ENCODE data around the gene INPP4B.

INPP4B gene

DNA sequence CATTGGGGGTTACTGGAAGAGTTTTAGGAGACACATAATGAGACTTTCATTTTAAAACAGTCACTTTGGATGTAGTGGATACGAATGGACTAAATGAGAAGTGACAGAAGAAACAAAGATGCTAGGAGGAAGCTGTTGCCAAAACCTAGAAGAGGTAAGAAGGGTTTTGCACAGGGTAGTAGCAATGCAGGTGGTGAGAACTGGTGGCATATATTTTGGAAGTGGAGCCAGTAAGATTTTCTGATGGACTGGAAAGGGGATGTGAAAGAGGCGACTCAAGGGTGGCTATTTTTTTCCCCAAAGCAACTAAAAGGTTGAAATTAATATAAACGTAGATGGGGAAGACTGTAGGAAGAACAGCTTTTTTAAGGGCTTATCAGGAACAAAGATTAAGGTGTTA, 747.7 kb downstream of the INPP4B start:
- H3K27ac ChIP-seq: no peak overlapping the region
- TF ChIP-seq ZFX (IDR thresholded peaks at IDR 0.05; ENCODE audit: borderline replicate concordance): no peak
- TF ChIP-seq, protein P1, sequence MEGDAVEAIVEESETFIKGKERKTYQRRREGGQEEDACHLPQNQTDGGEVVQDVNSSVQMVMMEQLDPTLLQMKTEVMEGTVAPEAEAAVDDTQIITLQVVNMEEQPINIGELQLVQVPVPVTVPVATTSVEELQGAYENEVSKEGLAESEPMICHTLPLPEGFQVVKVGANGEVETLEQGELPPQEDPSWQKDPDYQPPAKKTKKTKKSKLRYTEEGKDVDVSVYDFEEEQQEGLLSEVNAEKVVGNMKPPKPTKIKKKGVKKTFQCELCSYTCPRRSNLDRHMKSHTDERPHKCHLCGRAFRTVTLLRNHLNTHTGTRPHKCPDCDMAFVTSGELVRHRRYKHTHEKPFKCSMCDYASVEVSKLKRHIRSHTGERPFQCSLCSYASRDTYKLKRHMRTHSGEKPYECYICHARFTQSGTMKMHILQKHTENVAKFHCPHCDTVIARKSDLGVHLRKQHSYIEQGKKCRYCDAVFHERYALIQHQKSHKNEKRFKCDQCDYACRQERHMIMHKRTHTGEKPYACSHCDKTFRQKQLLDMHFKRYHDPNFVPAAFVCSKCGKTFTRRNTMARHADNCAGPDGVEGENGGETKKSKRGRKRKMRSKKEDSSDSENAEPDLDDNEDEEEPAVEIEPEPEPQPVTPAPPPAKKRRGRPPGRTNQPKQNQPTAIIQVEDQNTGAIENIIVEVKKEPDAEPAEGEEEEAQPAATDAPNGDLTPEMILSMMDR (IDR thresholded peaks at IDR 0.05): no peak

DNA sequence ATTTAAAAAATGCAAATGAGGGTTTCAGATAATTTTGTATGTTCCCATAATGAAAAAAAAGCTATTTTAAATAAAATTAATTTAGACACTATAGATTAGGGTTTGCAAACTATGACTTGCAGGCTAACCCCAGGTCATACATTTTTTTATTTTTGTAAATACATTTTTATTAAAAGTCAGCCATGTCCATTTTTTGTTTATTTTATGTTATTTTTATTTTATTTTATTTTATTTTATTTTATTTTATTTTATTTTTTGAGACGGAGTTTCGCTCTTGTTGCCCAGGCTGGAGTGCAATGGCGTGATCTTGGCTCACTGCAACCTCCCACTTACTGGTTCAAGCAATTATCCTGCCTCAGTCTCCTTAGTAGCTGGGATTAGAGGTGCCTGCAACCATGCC, 749.1 kb downstream of the INPP4B start:
- no peak for TF ChIP-seq ZFX (IDR thresholded peaks at IDR 0.05; ENCODE audit: borderline replicate concordance)
- TF ChIP-seq, protein P1 (IDR thresholded peaks at IDR 0.05): no peak
- no peak overlapping the region for H3K27ac ChIP-seq

DNA sequence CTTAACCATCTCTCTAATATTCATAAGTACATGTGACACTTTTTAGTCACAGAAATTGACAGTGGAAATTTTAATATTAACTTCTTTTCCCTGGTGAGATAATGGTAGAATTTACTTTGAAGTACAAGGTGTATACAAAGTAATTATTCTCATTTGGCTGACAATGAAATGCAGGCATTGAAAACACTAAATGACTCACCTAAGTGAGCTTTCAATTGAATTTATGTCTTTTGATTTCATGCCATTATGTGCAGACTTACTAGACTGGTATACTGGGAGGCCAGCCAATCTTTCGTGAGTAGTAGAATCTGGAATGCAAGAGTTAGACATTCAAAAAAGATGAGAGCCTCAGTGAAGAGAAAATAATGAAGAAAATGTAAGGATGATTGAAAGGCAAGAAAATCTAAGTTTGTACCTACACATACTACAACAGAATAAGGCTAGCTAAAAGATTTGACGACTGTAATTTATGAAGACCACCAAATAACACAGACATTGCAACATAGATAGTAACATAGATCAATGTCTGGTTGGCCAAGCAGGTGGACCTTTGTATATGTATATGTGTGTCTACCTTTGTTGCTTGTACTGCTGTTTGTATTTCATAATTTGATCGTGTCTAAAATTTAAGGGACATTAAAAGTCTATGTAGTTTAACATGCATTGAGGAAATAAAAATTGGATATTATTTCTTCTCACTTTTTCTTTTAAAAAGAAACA, 750.1 kb downstream of the INPP4B start:
- no peak overlapping the region for H3K27ac ChIP-seq
- TF ChIP-seq ZFX (IDR thresholded peaks at IDR 0.05; ENCODE audit: borderline replicate concordance): no peak
- TF ChIP-seq, protein P1 (IDR thresholded peaks at IDR 0.05): no peak

DNA sequence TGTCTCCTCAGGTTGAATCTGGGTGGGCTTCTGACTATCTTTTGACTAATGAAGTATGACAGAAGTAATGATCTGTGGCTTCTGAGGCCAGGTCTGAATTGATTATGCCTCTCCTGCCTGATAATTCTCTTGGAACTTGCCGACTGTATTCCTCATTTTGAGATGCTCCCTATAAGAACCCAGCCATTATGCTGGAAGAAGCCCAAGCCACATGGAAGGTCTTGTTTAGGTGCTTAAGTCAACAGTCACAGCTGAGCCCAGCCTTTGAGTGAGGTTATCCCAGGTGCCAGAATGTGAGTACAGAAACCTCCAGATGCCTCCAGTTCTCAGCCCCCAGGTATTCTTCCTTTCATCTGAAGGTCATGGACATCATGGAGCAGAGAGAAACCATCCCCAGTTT, 753.2 kb downstream of the INPP4B start:
- H3K27ac ChIP-seq: no peak overlapping the region
- TF ChIP-seq ZFX (IDR thresholded peaks at IDR 0.05; ENCODE audit: borderline replicate concordance): no peak
- TF ChIP-seq, protein P1 (IDR thresholded peaks at IDR 0.05): no peak

DNA sequence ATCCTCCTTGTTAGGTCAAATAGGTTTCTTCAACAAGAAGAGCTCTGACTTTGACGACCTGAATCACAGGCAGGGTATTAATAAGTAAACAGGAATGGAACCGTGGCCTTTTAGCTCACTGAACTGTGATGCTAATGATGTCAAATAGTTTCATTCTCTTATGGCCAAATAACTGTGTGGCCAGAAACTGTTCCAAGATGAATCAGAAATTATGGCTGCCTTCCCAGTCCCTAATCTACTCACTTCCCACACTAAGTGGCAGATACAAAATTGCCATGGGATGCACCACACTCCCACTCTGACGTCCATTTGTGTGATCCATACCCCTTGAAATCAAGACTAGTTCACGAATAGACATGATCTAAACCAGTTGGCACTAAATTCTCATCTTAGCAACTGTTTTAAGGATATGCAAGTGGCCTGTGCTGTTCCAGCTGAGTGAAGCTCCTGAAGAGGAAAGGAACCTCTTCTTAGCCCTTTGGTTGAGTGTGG, 754.4 kb downstream of the INPP4B start:
- H3K27ac ChIP-seq: no peak overlapping the region
- TF ChIP-seq, protein P1 (IDR thresholded peaks at IDR 0.05): no peak
- no peak for TF ChIP-seq ZFX (IDR thresholded peaks at IDR 0.05; ENCODE audit: borderline replicate concordance)

DNA sequence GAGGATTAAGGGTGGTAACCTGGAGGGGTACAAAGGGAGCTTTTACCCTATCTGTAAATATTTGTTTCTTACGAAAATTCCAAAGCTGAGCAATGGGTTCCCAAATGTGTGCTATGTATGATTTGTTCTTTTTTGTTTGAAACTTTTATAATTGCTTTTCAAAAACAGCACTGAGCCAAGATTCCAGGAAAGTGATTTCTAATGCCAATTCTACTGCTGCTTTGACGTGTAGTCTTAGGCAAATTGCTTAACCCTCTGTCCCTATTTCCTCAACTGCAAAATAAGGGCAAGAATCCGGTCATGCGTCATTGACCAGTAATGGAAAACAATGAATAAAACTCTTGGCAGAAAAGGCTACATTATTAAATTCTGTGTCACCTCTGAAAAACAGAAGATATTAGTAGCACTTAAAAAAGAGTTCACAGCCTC, 755.0 kb downstream of the INPP4B start:
- TF ChIP-seq ZFX (IDR thresholded peaks at IDR 0.05; ENCODE audit: borderline replicate concordance): no peak
- TF ChIP-seq, protein P1 (IDR thresholded peaks at IDR 0.05): no peak
- no peak overlapping the region for H3K27ac ChIP-seq

DNA sequence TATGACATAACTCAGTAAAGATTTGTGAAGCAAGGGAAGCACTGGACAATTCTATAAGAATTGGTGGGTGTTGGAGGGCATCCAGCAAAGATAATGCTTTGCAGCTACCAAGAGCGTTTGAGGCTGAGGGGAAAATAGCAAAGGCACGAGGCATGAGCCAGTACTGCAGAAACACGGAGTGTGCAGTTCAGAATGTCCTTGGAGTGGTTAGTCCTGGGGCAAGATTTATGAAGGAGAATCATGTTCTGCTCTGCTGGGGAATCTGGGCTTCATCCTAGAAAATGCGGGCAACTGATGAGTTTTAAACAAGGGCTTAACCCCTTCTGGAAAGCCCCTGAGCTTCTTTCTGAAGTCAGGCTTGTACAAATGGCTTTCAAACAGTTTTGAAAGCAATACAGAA, 757.2 kb downstream of the INPP4B start:
- TF ChIP-seq ZFX (IDR thresholded peaks at IDR 0.05; ENCODE audit: borderline replicate concordance): no peak
- no peak overlapping the region for H3K27ac ChIP-seq

All from 22Rv1 (cell line).